K562 (cell line): ENCODE data around the gene SLC22A7.

Experiments used
- ZNF431 ChIP-seq: sonication (generic); formaldehyde crosslinking; IDR thresholded peaks from 2 replicates; pipeline ENCODE4 v1.8.0; 2022; ENCODE audit warnings: mild to moderate bottlenecking, missing genetic modification reagents
- TF ChIP-seq, protein P1 (sequence below): sonication (generic); formaldehyde crosslinking; IDR thresholded peaks from 2 replicates; pipeline ENCODE4 v1.8.0; 2022; ENCODE audit warnings: mild to moderate bottlenecking, missing genetic modification reagents

- TF ChIP-seq, protein P1, sequence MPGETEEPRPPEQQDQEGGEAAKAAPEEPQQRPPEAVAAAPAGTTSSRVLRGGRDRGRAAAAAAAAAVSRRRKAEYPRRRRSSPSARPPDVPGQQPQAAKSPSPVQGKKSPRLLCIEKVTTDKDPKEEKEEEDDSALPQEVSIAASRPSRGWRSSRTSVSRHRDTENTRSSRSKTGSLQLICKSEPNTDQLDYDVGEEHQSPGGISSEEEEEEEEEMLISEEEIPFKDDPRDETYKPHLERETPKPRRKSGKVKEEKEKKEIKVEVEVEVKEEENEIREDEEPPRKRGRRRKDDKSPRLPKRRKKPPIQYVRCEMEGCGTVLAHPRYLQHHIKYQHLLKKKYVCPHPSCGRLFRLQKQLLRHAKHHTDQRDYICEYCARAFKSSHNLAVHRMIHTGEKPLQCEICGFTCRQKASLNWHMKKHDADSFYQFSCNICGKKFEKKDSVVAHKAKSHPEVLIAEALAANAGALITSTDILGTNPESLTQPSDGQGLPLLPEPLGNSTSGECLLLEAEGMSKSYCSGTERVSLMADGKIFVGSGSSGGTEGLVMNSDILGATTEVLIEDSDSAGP, result no peak
- TF ChIP-seq ZNF431 (CRISPR knock-in tag), result no peak
Observed at GRCh38 chr6:43290905-43291355, 7.1 kb upstream of the SLC22A7 start.
